HepG2 (cell line): ENCODE measurements around the gene NOS2. TPM values are rescaled to one million over a fixed set of nuclear protein-coding genes. Genes with fewer than 3 reads are reported as not detected.
A peak's percentile ranks its signal among the peaks of the same experiment; 100 is the strongest.

Experiments used
- ELF1 ChIP-seq: sonication (generic); formaldehyde crosslinking; IDR thresholded peaks from 2 replicates; pipeline ENCODE4 v1.4.0; 2020; ENCODE audit warnings: missing genetic modification reagents
- FOSL2 ChIP-seq: sonication (generic); formaldehyde crosslinking; IDR thresholded peaks from 2 replicates; pipeline ENCODE4 v1.4.0; 2020; ENCODE audit warnings: missing genetic modification reagents
- FOXA3 ChIP-seq: IDR thresholded peaks from 2 replicates; pipeline ENCODE4 v1.6.1; 2016; ENCODE audit warnings: missing genetic modification reagents, missing compliant biosample characterization
- GATAD2A ChIP-seq: IDR thresholded peaks from 2 replicates; pipeline ENCODE4 v1.6.1; 2016
- PCBP1 ChIP-seq: fragments of 200-400 bp; formaldehyde crosslinking; IDR thresholded peaks from 2 replicates; pipeline ENCODE4 v1.6.1; 2017; ENCODE audit warnings: mild to moderate bottlenecking, low read depth, low read length, borderline replicate concordance
- PCBP2 ChIP-seq: fragments of 200-400 bp; formaldehyde crosslinking; optimal IDR thresholded peaks from 2 replicates; pipeline ENCODE3; 2018; ENCODE audit warnings: low read length, low read depth; ENCODE audit not compliant: poor library complexity, severe bottlenecking
- REST ChIP-seq, 2 experiments: IDR thresholded peaks; 2 replicates each; pipeline ENCODE4 v1.6.1; 2011 to 2012; ENCODE audit warnings: low read length in 2 of 2, borderline replicate concordance in 1 of 2, low read depth in 1 of 2, mild to moderate bottlenecking in 1 of 2, moderate library complexity in 1 of 2
- SP4 ChIP-seq: sonication (generic); formaldehyde crosslinking; IDR thresholded peaks from 2 replicates; pipeline ENCODE4 v1.8.1; 2023; ENCODE audit warnings: mild to moderate bottlenecking, missing genetic modification reagents
- TGIF2 ChIP-seq: IDR thresholded peaks from 2 replicates; pipeline ENCODE4 v1.6.1; 2016; ENCODE audit warnings: control low read depth, missing compliant biosample characterization
- ZNF136 ChIP-seq: sonication (generic); formaldehyde crosslinking; IDR thresholded peaks from 2 replicates; pipeline ENCODE4 v1.8.1; 2022; ENCODE audit warnings: low read depth, mild to moderate bottlenecking, moderate library complexity, missing genetic modification reagents
- ZNF318 ChIP-seq: sonication (generic); formaldehyde crosslinking; IDR thresholded peaks from 2 replicates; pipeline ENCODE4 v1.4.0; 2020; ENCODE audit warnings: mild to moderate bottlenecking, missing genetic modification reagents
- ZNF687 ChIP-seq: sonication (generic); formaldehyde crosslinking; IDR thresholded peaks from 2 replicates; pipeline ENCODE4 v1.5.1; 2020; ENCODE audit warnings: mild to moderate bottlenecking, missing genetic modification reagents, moderate library complexity
- ZSCAN29 ChIP-seq: sonication (generic); formaldehyde crosslinking; conservative IDR thresholded peaks from 2 replicates; pipeline ENCODE4 v1.4.0; 2020; ENCODE audit warnings: mild to moderate bottlenecking, missing genetic modification reagents
- polyA plus RNA-seq, 8 experiments: library from polyadenylated mRNA; depleted of rRNA in 3 of 8; stranded (reverse) in 7 of 8; unstranded in 1 of 8; fragments of >200 nt; fragmentation: Illumina TruSeq in 4 of 8; extraction: Trizol in 4 of 8; gene quantifications; 2 replicates each; pipeline versions ENCODE4 v1.2.1 to v1.2.3, GENCODE V29; 2011 to 2016; ENCODE audit warnings: low read depth in 4 of 8, missing spikeins in 1 of 8, mixed read lengths in 1 of 8; ENCODE audit not compliant: insufficient read depth in 1 of 8
- total RNA-seq, 5 experiments: library from RNA; depleted of rRNA; stranded (reverse); fragments of >200 nt; fragmentation: Illumina TruSeq; extraction: Trizol; gene quantifications; 2 replicates each; pipeline ENCODE4 v1.2.3, GENCODE V29; 2016; ENCODE audit warnings: low read depth in 1 of 5

Gene NOS2
- total and polyA plus RNA-seq, 2 of the 13 experiments (the other 11 are each of a cell fraction or from before 2014, with no cell fraction given), result 0.02 TPM; not detected in 1

- TF ChIP-seq FOSL2 (0 out of 2 replicates have a peak, but pooled peaks have one; percentile 31), GATAD2A (CRISPR knock-in tag) (peak; percentile 22; the same call in 1 of the 2 replicates), PCBP2 (no peak), PCBP1 (no peak), ZSCAN29 (CRISPR knock-in tag) (0 out of 2 replicates have a peak, but pooled peaks have one; percentile 22), FOXA3 (no peak), ZNF136 (no peak), ZNF687 (CRISPR knock-in tag) (peak; percentile 42; the same call in 1 of the 2 replicates), ZNF318 (CRISPR knock-in tag) (no peak), REST (IDR thresholded peaks at IDR 0.05; ENCODE audit: borderline replicate concordance in 1 of 2, low read depth in 1 of 2, low read length in 2 of 2) (no peak), ELF1 (CRISPR knock-in tag) (0 out of 2 replicates have a peak, but pooled peaks have one; percentile 45), TGIF2 (CRISPR knock-in tag) (no peak), SP4 (CRISPR knock-in tag) (no peak)
These were observed 5.3 kb upstream of the NOS2 start (continued) for GRCh38 chr17:27805520-27806146.
